ENCODE data around the gene JAG2.

The JAG2 gene

GRCh38 chr14:105193916-105194782 is 25.6 kb upstream of the JAG2 start:
- no peak overlapping the region for H3K4me3 ChIP-seq (ENCODE audit: low read depth in 1 of 2, low read length in 2 of 2)
- peaks cover 29% of the 10 kb centered on the region for H3K27me3 ChIP-seq (ENCODE audit: insufficient read depth, low read length, poor library complexity)
- H3K4me1 ChIP-seq (ENCODE audit: insufficient read depth, low read length), result peaks cover 4% of the 10 kb centered on the region; the same call in 1 of the 2 replicates
- no peak overlapping the region for H3K9ac ChIP-seq (ENCODE audit: low read depth, low read length)
- no peaks in the 10 kb centered on the region for H3K9me3 ChIP-seq (ENCODE audit: insufficient read depth, low read length, severe bottlenecking)
- no peak for TF ChIP-seq CTCF (IDR thresholded peaks at IDR 0.05; ENCODE audit: borderline replicate concordance, extremely low read depth, low read length, poor library complexity, severe bottlenecking)
- TF ChIP-seq EZH2 (IDR thresholded peaks at IDR 0.05; ENCODE audit: borderline replicate concordance, low read depth, low read length, severe bottlenecking), result no peak
- H3K79me2 ChIP-seq (ENCODE audit: insufficient read depth, low read length), result no peaks in the 10 kb centered on the region
- DNase-seq, result peak; percentile 50
- H3K36me3 ChIP-seq (ENCODE audit: insufficient read depth, low read length), result no peaks in the 10 kb centered on the region
- peak; percentile 68 for ATAC-seq (ENCODE audit: insufficient read depth, low read depth)
- H3K4me2 ChIP-seq (ENCODE audit: insufficient read depth, low read length), result no peak overlapping the region
- H3K27ac ChIP-seq (ENCODE audit: low read length), result no peak overlapping the region
- H2AFZ ChIP-seq (ENCODE audit: low read depth, low read length), result no peak overlapping the region
- H4K20me1 ChIP-seq (ENCODE audit: insufficient read depth, low read length), result peaks cover 12% of the 10 kb centered on the region

GRCh38 chr14:105192866-105193731 is 24.5 kb upstream of the JAG2 start:
- peaks cover 10% of the 10 kb centered on the region for H4K20me1 ChIP-seq (ENCODE audit: insufficient read depth, low read length)
- no peak overlapping the region for H3K27ac ChIP-seq (ENCODE audit: low read length)
- peaks cover under 1% of the 10 kb centered on the region for H3K9me3 ChIP-seq (ENCODE audit: insufficient read depth, low read length, severe bottlenecking)
- no peak overlapping the region for H2AFZ ChIP-seq (ENCODE audit: low read depth, low read length)
- H3K36me3 ChIP-seq (ENCODE audit: insufficient read depth, low read length), result no peaks in the 10 kb centered on the region
- ATAC-seq (ENCODE audit: insufficient read depth, low read depth) (no peak), DNase-seq (no peak)
- no peak overlapping the region for H3K4me2 ChIP-seq (ENCODE audit: insufficient read depth, low read length)
- no peaks in the 10 kb centered on the region for H3K79me2 ChIP-seq (ENCODE audit: insufficient read depth, low read length)
- H3K9ac ChIP-seq (ENCODE audit: low read depth, low read length), result no peak overlapping the region
- peaks cover 4% of the 10 kb centered on the region; the same call in 1 of the 2 replicates for H3K4me1 ChIP-seq (ENCODE audit: insufficient read depth, low read length)
- TF ChIP-seq EZH2 (IDR thresholded peaks at IDR 0.05; ENCODE audit: borderline replicate concordance, low read depth, low read length, severe bottlenecking), result no peak
- no peak for TF ChIP-seq CTCF (IDR thresholded peaks at IDR 0.05; ENCODE audit: borderline replicate concordance, extremely low read depth, low read length, poor library complexity, severe bottlenecking)
- no peak overlapping the region for H3K4me3 ChIP-seq (ENCODE audit: low read depth in 1 of 2, low read length in 2 of 2)
- peaks cover 28% of the 10 kb centered on the region for H3K27me3 ChIP-seq (ENCODE audit: insufficient read depth, low read length, poor library complexity)

GRCh38 chr14:105187935-105188524 is 19.5 kb upstream of the JAG2 start:
- H3K27ac ChIP-seq (ENCODE audit: low read length), result no peak overlapping the region
- no peak overlapping the region for H3K9ac ChIP-seq (ENCODE audit: low read depth, low read length)
- H3K79me2 ChIP-seq (ENCODE audit: insufficient read depth, low read length), result no peaks in the 10 kb centered on the region
- H2AFZ ChIP-seq (ENCODE audit: low read depth, low read length), result no peak overlapping the region
- no peaks in the 10 kb centered on the region for H3K27me3 ChIP-seq (ENCODE audit: insufficient read depth, low read length, poor library complexity)
- TF ChIP-seq EZH2 (IDR thresholded peaks at IDR 0.05; ENCODE audit: borderline replicate concordance, low read depth, low read length, severe bottlenecking) (no peak), CTCF (IDR thresholded peaks at IDR 0.05; ENCODE audit: borderline replicate concordance, extremely low read depth, low read length, poor library complexity, severe bottlenecking) (peak; percentile 24)
- H3K4me2 ChIP-seq (ENCODE audit: insufficient read depth, low read length), result no peak overlapping the region
- H3K4me3 ChIP-seq (ENCODE audit: low read depth in 1 of 2, low read length in 2 of 2), result no peak overlapping the region
- no peaks in the 10 kb centered on the region for H3K36me3 ChIP-seq (ENCODE audit: insufficient read depth, low read length)
- peaks cover 5% of the 10 kb centered on the region for H3K9me3 ChIP-seq (ENCODE audit: insufficient read depth, low read length, severe bottlenecking)
- H4K20me1 ChIP-seq (ENCODE audit: insufficient read depth, low read length), result no peaks in the 10 kb centered on the region
- peak; percentile 31; the same call in 1 of the 3 replicates for ATAC-seq (ENCODE audit: insufficient read depth, low read depth)
- no peaks in the 10 kb centered on the region for H3K4me1 ChIP-seq (ENCODE audit: insufficient read depth, low read length)
- DNase-seq, result no peak

Measured in DND-41 (cell line).